HuH-7.5 (cell line): ENCODE results near the gene SIPA1L3.
"Not testable (repeated sequence)": the region's sequence is repeated elsewhere in the genome, so short reads cannot be mapped to it uniquely, and the experiment has no call there.

Experiments used
- DNase-seq: peaks from one replicate; pipeline ENCODE4 v3.0.0; 2011; ENCODE audit warnings: low spot score

Gene SIPA1L3

DNA sequence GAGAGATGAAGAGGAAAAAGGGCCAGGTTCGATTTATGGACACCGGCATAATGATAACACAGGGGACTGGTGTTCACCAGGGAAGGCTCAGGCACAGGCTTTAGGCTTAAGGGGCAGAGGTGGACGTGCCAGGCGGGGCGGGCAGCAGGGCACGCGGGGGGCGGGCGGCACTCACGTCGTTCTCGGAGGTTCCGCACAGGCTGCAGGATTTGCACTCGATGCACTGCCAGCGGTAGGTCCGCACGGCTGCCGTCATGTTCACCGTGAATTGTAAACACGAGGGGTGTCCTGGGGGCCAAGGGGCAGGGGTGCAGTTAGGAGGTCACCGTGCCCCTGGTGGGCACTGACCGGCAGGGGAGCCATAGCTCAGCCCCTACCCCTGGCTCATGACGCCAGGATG is 306.5 kb downstream of the SIPA1L3 start:
- DNase-seq = no peak

DNA sequence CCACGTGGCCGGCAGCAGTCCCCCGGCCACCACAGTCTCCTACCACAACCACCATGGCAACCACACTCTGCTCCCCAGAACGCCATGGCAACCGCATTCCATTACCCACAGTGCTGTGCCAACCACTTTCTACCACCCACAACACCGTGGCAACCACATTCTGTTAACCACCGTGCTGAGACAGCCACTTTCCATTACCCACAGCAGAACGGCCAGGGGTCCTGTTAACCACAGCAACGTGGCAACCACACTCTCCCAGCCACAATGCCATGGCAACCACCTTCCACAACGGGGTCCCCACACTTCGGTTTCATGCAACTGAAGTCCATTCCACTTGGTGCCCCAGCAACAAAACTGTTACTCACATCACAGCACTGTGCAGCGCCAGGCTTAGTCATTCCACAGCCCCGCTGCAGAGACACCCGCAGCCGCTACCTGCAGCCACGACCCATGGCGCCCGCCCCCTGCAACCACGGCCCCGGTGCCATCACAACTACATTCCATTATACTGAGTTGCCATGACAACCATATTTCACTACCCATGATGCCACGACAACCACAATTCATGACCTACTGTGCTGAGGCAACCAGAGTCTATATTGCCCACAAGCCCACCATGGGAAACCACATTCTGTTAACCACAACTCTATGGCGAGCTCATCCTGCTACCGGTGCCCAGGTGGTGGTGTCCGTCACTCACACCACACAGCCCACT is 307.1 kb downstream of the SIPA1L3 start:
- no peak for DNase-seq

DNA sequence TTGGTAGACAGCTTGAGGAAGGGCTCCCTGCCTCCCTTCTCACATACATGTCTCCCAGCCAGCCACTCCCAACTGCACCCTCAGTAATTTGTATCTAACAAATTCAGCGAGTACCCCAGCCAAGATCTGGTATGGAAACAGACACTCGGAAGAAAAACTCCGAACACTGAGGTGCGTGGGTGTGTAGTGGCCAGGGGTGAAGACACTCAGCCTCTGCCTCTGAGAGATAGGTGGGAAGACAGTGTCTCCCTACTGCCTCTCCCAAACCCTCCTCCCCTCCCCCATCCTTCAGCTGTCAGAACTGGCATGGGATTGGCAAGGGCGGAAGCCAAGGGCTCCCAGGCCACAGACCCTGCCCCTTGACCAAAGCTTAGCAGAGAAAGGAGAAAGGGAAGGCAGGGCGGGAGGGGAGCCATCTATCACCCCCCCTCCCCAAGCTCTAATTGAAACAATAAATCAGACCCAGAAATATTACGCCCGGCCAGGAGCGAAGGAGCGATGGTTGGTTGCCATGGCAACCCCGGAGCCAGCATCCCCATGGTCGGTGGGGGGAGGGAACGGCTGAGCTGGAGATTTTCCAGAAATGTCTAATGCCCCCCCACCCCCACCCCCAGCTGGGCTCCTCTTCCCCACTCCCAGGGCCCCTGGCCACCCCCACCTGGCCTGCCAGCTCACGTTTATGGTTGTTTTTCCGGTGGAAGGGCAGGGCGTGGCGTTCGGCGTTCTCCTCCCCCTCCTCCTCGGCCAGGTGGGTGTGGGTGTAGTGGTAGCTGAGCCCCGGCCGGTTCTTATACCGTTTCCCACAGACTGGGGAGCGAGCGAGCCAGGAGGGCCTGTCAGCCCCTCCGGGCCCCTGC is 310.0 kb downstream of the SIPA1L3 start:
- no peak for DNase-seq

DNA sequence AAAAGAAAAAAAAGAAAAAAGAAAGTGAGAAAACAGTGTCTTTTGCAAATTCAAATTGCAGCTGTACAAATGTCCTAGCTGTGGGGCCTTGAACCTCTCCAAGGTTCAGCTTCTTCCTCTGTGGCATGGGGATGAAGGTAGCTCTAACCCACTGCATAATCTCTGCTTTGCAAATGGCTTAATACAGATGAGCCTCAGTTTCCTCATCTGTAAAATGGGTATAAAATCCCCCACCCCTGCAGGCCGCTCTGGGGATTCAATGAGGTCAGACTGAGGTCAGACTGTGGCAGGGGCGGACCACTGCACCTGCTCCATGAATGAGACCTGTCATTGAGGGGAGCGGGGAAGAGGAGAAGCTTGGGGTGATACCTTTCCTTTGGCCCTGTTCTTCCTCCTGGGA is 311.2 kb downstream of the SIPA1L3 start:
- DNase-seq = no peak

DNA sequence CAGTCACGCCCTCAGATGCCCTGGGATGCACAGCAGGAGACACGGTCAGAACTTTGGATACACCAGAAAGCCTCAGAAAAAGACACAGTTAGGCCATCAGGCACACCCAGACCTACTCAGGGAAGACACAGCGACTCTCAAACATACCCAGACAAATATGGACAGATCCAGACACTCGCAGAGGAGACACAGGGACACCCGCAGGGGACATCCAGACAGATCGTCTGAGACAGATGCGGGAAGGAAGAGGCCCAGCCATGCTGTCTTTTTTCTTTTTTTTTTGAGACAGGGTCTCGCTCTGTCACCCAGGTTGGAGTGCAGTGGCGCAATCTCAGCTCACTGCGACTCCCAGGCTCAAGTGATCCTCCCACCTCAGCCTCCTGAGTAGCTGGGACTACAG is 312.2 kb downstream of the SIPA1L3 start:
- DNase-seq = no peak

DNA sequence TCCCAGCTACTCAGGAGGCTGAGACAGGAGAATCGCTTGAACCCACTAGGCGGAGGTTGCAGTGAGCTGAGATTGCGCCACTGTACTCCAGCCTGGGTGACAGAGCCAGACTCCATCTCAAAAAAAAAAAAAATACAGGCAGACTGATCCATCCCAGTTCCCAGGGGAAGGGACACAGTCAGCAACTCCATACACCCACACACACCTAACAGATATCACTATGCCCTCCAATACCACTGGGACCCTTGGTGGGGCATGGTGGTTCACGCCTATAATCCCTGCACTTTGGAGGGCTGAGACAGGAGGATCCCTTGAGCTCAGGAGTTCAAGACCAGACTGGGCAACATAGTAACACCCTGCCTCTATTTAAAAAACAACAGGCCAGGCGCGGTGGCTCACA is 314.4 kb downstream of the SIPA1L3 start:
- DNase-seq = no peak

DNA sequence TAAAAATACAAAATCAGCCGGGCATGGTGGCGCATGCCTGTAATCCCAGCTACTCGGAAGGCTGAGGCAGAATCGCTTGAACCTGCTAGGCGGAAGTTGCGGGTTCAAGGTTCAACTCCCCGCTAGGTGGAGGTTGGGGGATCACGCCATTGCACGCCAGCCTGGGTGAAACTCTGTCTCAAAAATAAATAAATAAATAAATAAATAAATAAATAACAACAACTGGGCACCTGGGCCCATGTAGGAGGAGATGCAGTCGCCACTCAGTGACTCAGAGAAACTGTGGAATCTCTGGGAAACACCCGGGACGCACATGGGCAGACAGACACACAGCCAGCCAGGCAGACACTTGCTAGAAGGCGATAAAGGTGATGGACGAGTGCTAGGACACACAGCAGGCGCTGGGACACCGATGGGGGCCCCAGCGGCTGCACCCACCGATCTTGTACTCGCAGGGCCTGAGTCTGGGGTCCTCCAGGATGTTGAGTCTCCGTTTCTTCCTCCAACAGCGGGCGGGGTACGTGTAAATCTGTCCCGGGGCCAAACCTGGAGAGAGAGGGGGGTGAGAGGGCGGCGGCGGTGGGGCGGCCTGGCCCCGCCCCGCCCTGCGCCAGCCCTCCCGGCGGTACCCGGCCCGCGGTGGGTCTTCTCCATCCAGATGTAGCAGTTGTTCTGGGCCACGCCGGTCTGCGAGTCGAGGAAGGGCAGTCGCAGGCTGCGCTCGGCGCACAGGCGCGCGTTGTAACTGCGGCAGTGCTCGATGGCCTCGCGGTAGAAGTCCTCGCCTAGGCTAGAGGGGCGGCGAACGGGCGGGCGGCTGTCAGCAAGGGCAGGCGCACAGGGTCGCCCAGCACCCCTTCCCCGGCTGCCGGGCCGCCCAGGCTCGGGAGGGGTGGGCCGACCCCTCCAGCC is 315.2 kb downstream of the SIPA1L3 start:
- no peak for DNase-seq

DNA sequence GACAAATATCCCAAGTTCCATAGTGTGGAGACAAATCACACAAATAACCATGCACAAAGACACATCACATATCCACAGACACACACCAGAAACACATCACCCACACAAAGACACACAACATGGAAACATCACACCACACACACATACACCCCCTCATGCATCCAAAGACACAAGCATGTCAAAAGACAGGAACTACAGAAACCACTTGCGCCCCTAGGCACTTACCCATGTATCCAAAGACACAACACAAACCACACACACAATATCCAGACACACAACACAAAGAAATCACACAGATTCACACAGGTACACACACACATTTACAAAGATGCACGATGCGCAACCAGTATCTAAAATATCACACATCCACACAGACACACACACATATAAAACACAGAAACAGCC is 316.1 kb downstream of the SIPA1L3 start:
- no peak for DNase-seq

DNA sequence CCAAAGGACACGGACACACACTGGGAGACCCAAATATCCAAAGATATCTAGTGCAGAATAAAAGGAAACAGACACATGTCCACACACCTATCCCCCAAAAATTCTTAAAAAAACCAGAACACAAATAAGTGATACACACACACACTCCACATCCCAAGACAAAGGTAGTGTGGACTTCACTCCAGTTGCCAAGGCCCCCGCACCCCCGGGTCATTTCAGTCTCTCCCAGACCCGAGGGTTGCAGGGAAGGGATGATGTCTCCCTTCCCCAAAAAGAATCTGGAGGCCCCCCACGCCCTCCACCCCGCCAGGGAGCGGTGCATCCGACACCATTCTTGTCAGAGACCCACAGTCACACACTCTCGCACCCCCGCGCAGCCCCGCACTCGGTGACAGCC is 316.6 kb downstream of the SIPA1L3 start:
- no peak for DNase-seq

DNA sequence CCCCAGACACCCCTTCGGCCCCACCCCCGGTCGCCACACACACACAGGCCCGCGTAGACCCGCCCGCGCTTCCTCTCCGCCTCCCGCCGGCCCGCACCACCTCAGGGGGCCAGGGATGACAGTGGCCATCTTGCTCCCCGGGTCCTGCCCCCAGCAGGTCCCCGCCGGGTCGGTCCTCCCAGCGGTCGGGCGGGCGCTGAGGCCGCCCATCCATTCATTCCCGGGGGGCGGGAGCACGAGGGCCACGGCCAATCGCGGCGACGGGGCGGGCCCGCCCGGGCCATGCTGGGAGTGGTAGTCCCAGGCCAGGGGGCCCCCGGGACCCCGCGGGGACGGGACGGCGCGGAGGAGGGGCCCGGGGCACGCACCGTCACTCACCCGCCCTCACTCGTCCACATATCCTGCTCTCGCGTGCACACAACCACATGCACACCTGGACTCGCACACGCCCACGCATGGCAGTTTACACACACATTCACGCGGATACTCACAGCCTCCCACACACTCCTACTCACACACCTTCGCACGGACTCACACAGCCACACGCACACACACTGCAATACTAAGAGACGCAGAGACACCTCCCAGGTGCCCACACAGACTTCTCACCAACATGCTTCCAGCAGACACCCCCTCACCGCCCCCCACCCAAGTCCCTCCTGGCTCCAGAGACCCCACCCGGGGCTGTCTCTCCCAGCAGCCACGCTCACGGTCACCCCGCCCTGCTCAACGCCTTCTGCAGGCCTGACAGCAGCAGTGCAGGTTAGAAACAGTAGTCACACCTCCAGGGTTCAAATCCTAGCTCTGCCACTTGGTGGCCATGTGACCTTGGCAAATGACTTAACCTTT is 317.2 kb downstream of the SIPA1L3 start, which contains the start of gene DPF1:
DPF1 (minus strand) TSS at position 209 of the 849 bp plus-strand sequence; CDS start at position 129, 80 bp downstream.
- peak; percentile 99 for DNase-seq

DNA sequence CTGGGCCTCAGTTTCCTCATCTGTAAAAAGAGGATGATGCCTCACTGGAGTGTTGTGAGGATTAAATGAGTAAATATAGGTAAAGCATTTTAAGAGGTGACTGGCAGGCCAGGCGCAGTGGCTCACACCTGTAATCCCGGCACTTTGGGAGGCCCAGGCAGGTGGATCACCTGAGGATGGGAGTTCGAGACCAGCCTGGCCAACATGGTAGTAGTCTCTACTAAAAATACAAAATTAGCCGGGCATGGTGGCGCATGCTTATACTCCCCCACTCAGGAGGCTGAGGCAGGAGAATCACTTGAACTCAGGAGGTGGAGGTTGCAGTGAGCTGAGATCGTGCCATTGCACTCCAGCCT is 317.8 kb downstream of the SIPA1L3 start:
- not testable (repeated sequence) for DNase-seq

DNA sequence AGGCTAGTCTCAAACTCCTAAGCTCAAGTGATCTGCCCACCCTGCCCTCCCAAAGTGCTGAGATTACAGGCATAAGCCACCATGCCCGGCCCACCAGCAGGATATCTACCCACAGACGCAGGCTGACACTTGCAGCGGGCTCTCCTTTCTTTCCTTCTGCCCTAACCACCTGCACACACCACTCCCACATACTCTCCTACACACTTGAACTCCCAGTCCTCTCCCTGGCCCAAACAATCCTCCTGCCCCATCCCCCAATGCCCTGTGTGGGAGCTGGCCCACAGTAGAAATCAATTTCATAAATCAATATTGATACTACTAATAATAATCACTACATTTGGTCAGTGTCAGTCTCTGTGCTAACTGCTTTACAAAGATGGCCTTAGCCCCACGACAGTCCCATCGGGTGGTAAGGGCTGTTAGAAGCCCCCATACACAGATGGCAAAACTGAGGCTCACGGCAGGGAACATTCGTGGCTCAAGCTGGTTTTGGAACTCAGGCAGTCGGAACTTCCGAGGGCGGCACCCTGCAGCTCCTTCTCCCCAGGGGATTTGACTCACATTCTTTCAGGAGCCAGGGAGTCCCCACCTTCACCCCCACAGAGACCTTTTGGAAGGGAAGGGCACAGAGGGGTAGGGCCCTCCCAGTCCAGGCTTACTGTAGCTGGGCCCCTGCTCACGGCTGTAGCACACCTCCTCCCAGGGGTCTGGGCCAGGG is 320.4 kb downstream of the SIPA1L3 start:
- no peak for DNase-seq

DNA sequence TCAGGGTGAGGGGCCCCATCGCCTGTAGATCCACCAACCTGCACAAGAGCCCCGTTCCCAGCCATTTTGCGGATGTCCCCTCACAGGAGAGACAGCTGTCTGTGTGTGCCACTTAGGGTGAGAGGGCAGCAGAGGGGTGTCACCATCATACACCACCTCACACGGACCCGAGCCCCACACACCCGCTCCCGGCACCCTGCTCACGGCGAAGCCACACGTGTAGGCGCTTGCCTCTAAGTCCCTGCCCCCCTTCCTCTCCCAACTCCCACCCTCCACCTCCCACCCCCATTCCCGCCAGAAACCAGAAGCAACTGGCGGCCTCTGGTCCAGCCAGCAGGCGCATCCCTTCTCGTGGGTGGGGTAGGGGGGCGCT is 321.0 kb downstream of the SIPA1L3 start:
- no peak for DNase-seq

DNA sequence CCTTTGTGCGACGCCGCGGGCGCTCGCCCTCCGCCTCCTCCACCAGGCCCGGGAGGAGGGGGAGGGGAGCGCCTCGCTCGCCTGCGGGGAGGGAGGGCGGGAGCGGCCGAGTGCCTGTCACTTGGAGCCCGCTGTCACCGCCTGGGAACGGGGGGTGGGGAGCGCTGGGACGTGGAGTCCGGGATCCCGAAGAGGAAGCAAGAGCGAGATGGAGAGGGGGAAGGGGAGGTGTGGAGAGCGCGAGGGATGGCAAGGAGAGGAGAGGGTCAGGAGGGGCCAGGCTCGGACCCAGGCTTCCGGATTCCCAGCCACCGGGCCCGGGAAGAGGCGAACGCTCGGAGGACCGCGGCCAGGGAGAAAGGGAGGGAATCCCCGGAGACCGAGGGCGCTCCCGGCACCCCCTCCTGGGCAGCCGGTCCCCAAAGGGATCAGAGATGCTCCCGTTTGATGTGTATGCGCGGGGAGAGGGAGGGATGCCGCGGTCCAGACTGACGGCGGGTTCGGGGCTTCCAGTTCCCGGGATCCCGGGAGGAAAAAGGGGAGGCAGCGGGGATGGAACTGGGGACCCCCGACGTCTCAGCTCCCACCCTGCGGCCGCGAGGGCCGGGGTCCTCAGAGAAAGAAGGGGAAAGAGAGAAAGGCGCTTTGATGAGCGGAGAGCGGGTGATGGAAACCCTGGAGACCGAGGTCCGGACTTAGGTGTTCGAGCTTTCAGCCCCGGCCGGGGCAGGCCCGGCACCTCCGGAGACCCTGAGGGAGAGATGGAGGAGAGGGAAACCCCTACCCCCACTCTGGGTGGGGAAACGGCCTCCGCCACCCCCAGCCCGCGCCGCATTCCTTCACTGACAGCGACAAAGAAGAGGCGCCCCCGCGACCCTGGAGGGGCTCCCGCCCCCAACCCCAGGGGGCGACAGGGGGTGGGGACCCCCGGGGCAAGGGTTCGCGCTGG is 321.8 kb downstream of the SIPA1L3 start:
- peak; percentile 75 for DNase-seq

DNA sequence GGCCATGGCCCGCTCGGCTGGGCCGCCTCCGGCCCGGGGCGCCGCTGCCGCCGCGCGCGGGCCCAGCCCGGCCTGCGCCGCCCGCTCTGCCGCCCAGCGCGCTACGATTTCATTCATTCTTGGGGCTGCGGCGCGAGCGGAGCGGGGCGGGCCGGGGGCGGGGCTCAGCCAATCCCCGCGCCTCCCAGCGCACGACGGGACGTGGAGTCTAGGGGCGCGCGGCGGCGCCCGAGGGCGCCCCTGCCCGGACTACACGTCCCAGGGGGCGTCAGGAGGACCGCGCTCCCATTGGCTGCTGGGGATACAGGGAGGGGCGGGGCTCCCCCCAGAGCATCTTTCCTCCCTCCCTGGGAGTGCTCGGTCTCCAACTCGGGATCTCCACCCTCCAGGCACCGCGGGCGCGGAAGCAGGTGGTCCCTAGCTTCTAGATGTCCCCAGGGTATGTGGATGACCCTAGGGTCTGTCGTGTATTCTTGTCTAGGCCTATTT is 322.6 kb downstream of the SIPA1L3 start:
- peak; percentile 80 for DNase-seq

DNA sequence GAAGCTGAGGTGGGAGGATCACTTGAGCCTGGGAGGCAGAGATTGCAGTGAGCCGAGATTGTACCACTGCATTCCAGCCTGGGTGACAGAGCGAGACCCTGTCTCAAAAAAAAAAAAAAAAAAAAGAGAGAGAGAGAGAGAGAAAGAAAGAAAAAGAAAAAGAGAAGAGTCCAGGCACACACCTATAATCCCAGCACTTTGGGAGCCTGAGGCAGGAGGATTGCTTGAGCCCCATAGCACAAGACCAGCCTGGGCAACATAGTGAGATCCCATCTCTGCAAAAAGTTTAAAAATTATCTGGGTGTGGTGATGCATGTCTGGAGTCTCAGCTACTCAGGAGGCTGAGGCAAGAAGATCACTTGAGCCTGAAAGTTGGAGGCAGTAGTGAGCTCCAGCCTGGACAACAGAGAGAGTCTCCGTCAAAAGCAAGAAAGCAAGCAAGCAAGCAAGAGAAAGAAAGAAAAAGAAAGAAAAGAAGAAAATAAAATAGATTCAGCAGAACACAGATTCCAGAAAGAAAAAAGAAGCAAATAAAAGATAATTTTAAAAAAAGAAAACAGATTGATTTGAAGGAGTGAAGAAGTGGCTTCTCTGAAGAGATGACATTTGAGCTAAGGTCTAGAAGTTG is 323.6 kb downstream of the SIPA1L3 start:
- DNase-seq = not testable (repeated sequence)

DNA sequence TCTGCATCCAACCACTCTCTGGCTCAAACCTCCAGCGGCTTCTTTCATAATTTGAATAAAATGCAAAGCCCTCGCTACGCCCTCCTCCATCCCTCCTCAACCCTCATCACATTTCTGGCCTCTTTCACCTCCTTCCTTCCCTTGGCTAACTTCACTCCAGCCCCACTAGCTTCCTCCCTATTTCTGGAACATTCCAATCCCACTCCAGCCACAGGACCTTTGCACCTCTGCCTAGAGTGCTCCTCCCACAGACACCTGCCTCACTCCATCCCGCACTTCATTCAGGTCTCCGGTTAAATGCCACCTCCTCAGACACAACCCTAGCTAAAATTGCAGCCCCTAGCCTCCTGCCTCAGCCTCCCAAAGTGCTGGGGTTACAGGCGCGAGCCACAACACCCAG is 324.9 kb downstream of the SIPA1L3 start:
- DNase-seq = no peak

DNA sequence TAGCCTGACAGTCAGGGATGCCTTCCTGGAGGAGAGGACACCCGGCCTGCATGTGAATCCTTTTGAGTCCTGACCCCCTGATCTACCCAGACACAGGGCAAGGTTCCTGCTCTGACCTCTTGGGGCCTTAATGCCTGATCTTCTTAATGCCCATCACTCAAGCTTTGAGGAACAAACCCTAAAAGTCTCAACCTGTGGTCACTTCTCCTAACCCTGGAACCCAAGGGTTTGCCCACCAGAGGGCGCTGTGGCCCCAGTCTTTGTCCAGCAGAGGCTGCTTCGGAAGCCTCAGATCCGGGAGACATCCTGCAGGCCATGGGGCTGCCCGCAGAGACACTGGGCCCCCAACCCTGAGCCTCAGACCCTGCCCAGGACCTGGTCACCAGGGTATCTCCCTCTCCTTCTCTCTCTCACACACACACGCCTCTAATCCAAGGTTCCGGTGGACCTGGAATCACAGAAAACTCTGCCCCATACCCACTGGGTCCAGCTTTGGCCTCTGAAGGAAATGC is 326.8 kb downstream of the SIPA1L3 start:
- peak; percentile 94 for DNase-seq

DNA sequence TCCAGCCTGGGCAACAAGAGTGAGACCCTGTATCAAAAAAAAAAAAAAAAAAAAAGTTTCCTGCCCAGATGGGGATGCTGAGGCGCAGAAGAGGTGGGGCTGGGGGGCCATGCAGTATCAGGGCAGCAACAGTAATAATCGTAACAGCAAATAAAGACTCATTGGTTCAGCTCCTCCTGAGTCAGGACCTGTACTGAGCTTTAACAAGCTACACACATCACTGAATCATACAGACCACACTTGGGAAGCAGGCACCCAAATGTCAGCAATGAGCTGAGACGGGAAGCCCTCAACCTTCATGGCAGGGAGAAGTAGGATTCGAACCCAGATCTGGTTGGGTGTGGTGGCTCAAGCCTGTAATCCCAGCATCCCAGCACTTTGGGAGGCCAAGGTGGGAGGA is 327.6 kb downstream of the SIPA1L3 start:
- no peak for DNase-seq
